NCI-H774 (cell line): ENCODE measurements around the gene MTURN.

ENCODE experiments used
- DNase-seq: peaks from one replicate; lab custom pipeline; 2025; lab: John Stamatoyannopoulos, UW

Gene MTURN

DNA sequence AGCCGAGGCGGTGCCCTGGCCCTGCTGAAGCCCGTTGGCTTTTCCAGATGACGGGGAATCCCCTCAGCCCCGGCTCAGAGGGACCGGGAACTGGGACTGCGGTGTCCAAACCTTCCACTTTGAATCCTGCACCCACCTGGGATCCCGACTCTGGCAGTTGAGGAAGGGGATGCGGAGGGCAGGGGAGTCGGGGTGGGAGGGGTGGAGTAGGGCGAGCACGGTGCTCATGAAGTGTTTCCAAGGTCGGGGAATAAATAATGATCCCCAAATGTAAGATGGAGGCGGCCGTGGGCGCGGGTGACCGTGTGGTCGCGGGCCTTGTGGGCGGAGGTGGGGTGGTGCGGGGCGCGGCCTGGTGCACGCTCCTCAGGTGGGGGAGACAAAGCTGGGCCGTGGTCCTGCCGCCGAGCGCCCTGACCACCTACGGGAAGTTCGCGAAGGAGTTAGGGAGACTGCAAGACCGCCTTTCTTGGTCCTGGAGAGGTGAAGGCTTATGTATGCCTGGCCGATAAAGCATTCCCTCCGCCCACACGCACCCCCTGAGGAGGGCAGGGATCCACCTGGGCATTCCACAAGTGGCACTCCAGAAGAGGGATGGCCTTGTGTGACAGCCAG lies 1.4 kb downstream of the MTURN start:
- DNase-seq = no peak

DNA sequence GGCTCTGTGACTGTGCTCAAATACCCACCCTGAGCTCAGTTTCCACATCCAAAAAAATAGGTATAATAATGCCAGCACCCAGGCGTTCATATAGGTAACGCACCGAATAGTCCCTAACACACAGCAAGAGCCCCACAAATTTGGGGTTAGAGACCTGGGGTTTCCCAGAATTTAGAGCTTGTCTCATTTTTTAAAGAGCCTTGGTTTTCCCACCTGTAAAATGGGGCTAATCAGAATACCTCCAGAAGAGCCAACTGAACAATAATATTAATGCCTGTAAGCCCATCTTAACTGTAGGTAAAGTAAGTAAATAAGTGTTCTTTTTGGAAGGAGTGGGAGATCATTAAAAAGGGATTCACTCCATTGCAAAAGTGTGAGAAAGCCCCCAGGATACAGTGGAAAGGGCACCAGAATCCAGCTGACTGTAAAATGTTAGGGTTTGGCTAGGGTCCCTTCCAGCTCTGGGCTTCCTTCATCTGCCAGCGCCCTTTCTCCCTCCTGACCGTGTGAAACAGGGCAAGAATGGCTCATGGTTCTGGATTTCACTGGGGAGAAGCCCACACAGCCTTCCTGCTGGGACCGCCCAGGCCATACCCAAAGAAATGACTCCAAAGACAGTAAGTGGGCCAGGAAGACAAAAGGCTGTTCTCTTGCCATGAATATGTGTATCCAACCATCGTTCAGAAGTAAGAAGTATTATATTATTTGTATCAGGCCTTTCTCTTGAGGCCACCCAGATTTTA lies 2.1 kb downstream of the MTURN start:
- no peak for DNase-seq

DNA sequence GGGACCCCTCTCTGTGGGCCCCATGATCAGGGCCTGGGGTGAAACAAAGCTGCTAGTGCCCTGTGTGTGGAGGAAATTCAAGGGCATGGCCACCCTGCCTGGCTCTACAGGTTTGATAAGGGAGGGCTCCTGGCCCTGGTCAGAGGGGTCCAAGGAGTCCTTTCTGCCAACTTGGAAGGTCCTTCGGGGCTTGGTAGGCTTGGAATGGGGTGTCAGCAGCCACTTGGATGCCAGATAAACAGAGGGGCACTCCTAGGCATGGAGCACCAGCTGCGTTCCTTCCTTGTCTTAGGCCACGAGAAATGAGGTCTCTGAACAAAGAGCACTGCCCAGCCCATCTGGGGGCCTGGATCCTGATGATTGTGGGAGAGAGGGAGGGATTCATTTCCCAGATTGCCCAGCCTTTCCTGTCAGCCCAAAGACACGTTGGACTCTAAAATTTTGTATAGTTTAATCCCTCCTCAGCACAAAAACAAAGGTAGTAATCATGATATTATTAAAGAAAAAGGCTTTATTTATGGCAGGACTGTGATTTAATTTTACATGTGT lies 5.1 kb downstream of the MTURN start:
- DNase-seq = no peak

DNA sequence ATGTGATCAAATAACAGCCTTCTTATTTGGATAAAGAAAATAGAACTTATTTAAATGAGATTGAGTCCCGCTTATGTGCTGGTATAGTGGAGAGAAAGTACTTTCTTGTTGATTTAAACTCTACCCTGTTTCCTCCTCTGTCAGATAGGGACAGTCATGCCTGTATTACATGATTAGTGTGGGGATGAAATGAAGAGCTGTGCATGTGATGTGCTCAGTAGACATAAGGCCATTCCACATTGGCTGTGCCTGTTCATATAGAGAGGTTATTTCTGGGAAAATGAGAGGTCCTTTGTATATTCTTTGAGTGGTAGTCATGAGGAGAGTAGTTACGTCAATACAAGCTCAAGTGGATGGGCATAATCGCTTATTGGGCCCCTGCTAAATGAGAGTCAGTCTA lies 5.7 kb downstream of the MTURN start:
- DNase-seq = no peak

DNA sequence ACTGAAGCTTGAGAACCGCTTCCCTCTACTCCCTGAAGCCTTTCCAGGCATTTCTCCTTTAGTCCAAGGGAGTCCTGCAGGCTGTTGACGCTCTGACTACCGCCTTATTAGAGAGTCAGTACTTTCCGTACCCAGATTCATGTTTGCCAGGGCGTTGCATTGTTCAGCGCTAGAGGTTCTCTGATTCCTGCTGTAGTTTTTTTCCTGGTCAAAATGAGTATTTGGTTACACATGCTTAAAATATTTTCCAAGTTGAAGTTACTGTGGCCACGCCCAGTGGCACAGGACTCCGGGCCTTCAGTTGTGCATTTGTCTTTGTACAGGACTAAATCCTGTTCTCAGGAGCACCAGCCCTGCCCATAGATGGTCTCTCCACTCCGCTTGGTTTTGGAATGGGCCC lies 7.9 kb downstream of the MTURN start:
- peak; percentile 22 for DNase-seq

DNA sequence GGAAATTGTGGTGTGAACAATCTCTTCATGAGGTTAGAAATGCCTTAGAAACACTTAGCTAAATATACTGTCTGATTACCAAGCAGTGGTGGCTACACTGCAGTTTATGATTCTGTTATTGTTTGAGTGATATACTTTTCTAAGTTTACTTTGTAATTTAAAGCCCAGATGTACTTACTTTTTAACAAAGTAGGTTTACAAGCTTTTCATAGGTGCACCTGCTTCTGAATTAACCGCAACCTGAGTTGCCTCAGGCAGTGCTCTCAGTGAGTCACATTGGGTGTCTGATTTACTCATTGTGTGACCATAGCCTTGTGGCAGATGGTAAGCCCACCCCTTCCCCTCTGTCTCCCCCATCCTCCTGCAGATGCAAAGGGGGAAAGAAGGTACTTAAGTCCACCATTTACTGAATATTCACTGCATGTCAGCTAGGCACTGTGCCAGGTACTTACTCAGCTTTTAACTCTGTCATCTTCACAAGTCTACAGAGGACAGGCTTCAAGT lies 9.0 kb downstream of the MTURN start:
- DNase-seq = peak; percentile 45

DNA sequence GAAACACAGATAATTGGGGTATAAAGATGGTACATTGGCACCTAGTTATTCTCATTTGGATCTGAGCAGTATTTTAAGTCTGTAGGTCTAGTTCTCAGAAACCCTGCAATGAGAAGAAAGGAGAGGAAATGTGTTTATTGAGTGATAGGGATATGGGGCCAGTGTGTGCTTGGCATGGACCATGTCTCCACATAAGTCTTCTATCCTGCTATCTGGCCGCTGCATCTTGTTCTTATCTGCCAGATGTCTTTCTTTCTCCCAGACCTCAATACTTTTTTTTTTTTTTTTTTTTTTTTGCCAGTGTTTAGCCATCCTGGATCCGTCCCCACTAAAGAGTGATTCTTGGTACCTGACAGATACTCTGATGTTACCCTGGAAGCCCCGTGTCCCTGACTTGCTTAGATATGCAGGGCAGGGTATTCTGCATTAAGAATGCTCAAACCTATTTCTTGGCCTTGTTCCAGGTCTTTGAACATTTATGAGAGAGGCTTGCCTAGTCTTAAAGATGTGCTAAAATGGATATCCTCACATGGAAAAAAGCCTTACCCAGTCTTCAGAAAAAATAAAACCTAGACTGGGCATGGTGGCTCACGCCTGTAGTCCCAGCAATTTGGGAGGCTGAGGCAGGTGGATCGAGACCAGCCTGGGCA lies 10.0 kb downstream of the MTURN start:
- DNase-seq = no peak

DNA sequence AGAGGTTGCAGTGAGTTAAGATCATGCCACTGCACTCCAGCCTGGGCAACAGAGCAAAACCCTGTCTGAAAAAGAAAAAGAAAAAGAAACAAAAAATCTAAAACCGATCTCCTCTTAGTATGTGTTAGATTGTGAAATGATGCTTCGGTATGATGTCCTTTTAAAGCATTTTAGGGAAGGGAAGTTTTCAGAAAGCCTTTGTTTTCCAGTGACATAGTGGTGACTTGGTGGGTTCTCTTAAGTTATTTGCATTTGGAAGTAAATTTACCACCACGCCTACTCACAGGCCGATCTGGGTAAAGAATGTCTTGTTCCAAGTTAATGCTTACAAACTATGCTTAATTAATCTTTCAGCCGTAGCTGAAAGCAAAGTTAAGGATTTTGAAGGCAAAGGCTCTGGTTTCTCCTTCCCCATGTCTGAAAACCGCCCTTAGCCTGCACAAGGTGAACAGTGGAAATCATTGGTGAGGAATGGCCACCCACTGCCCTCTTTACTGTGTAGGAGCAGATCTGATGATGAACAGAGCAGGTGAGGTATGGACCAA lies 10.7 kb downstream of the MTURN start:
- no peak for DNase-seq

DNA sequence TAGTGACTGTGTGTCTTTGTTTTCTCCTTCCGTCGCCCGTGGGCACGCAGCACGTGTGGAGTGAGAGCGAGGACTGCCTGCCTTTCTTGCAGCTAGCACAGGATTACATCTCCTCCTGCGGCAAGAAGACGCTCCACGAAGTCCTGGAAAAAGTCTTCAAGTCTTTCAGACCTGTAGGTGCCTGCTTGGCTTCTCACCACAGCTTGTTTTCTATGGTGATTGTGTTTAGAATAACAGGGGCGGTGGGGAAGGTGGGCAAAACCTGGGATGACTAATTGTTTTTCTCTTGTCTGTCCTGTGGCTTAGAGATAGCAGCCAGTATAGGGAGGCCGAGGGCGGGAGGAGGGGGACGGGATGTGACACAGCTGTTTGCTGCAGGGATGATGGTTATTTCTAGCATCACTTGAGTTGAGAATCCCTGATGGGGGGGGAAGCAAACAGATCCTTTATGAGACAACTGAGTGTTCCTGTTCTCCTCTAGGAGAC lies 11.4 kb downstream of the MTURN start:
- no peak for DNase-seq

DNA sequence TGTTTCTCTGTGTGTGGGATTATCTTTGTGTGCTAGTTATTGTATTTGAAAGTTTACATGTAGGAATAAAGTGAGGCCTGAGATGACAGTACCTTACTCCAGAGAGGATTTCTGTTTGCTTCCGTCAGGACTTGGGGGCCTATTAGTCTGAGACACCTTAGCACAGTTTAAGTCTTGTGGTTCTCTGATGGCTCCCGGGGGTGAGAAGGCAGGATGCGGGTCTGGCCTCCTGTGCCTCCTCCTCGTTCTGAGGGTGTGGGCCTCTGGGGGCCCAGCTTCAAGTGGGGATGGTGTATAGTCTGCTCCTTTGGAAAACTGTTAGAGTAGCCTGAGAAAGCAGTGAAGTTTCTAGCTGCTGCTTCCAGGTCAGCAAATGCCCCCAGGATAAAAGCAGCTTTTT lies 12.4 kb downstream of the MTURN start:
- no peak for DNase-seq

DNA sequence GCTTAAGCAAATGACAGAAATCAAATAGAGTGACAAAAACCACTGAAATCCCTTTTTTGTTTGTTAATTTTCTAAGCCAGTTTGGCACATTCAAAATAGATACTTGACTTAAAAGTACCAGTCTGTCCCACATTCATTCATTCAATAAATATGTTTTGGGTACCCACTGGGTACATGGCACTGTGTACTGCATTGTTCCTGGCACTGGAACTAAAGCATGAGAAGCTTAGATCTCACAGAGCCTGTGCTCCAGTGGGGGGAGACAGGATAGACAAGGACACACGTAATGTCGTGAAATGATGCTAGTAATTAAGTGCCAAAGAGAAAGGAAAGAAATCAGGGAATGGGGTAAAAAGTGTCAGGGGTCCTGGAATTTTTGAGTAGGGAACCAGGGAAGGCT lies 13.0 kb downstream of the MTURN start:
- DNase-seq = no peak

DNA sequence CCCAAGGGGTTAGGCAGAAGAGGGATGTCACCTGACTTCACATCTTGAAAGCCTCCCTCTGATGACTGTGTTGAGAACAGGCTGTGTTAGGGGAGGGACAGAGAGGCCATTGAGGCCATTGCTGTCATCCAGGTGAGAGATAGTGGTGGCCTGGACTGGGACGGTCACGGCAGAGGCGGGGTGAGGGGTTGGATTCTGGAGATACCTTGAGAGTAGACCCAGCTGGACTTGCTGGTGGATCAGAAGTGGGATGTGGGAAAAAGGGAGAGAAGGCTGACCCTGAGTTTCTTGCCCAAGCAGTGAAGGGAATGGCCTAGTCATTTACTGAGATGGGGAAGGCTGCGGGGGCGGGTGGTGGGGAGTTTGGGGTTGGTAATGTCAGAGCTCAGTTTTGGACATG lies 13.6 kb downstream of the MTURN start:
- no peak for DNase-seq

DNA sequence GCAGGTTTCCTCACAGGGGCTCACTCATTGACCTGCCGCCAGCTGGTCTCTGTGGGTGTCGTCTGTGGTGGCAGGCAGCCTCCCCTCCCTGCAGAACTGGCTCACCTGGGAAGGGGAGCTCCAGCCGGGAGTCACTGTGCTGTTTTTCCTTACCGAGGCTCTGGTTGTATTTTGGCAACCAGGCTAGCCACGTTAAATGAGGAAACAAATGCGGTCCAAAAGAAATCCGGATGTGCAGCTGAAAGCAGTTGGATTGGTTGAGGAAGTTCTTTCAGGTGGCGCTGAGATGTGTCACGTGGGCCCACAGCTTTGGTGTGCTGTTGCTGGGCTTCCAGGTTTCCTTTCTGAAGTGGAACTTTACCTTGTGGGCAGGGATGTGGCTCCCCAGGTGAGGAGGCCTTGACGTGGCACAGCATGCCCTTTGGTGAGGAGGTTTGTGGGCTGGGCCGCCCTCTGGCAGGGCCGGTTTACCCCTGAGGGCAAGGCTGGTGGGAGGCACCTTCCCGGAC lies 14.2 kb downstream of the MTURN start:
- no peak for DNase-seq

DNA sequence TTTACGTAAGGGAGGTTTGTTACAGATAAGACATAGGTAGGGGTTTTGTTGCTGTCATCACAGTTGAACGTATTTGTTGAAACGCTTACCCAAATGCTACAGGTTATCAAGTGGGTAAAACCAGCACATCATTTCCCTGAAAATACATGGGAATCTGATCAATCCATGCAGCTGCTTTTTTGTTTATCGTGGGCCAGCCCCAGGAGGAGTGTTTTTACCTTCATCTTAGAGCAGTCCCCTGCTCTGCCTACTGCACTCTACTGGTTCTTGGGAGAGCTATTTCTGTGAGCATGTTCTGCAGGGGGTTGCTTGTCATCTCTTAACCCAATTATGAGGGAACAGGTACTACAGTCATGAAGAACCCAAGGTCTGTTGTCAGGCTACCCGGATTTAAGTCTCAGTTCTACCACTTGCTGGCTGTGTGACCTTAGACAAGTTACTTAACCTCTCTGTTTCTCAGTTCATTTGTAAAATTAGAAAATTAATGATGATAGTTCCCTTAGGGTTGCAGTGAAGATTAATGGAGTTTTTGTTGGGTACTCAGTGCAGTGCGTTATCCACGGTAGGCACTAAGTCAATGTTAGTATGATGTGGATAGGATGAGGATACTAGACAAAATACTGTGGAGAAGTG lies 15.0 kb downstream of the MTURN start:
- no peak for DNase-seq

DNA sequence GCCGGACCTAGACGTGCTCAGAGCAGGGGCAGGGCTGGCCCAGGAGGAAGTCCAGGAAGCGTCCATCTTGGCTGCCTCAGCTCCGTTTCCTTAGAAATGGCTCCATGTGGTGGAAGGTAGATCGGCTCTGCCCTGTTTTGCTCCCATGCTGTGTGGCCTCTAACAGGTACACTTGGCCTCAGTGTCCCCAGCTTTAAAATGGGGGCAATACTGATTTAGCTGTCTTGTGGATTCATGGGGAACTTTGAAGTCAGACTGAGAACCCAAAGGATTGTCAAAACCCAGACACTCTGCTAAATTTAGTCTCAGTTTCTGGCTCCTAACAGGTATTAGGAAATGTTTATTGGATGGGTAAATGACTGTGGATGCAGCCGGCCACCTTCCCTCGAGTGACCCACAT lies 15.9 kb downstream of the MTURN start:
- no peak for DNase-seq

DNA sequence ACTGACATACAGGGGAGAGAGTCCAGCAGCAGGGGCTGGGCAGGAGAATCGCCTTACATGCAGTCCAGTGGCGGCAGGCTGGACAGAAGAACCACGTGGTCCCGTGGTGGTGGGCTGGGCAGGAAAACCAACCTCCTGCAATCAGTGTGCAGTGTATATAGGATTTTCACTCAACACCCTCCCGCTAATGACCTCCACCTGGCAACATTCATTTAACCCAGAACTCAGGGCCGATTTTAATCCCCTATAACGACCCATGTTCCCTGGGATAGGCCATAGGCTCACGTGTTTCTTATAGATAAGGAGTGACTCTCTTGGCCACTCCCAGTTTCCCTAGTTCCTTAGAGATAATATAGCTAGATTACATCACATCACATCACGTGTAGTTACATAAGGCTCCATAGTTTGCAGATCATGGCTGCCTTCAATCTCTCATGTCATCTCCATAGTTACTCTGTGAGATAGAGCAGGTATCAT lies 19.4 kb downstream of the MTURN start:
- no peak for DNase-seq

DNA sequence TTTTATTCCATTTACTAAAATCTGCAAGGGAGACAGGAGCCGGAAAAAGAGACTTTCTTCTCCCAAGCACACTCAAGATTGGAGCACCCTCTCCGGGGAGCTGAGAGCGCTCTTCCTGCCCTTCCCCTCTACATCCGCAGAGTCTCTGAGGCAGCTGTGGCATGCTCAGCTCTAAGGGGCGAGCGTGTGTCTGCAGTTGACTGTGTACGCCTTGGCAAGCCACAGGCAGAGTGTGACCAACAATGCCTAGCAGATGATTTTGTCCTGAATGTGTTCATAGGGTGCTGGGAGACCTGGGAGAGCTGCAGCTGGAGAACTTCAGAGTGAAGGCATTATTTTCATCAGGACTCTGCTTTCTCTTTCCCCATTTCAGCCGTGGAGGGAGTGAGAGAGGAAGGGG lies 20.7 kb downstream of the MTURN start:
- DNase-seq = no peak

DNA sequence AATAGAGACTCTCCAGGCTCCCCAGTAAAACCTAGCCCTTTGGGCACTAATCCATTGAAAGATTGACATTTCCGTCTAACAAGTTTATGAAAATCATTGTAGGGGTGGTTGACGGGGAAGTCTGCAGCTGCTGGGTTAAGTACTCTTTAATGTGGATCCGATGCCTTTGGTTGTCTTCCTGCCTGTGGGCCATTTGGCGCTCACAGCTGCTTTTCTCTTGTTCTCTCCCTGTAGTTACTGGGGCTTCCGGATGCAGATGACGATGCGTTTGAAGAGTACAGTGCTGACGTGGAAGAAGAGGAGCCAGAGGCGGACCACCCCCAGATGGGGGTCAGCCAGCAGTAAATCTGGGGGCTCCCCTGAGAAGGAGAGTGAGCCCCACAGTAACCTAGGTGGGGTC lies 22.4 kb downstream of the MTURN start:
- no peak for DNase-seq

DNA sequence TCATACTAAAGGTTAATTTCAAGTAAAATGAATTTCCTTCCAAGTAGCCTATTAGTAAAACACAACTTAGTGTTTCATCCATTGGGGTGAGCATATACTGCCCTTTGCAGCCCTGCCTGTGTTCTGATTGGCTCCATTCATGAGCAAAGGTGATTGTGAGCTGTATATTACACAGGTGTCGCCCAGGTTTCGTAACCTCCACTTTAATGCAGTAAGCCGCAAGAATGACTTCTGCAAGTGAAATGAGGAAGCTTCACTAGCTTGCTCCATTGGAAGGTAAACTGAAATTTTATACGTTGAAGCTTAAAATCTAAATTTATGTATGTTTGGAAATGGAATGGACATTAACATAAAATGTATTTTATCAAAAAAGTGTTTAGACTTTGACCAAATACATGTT lies 24.4 kb downstream of the MTURN start:
- DNase-seq = no peak

DNA sequence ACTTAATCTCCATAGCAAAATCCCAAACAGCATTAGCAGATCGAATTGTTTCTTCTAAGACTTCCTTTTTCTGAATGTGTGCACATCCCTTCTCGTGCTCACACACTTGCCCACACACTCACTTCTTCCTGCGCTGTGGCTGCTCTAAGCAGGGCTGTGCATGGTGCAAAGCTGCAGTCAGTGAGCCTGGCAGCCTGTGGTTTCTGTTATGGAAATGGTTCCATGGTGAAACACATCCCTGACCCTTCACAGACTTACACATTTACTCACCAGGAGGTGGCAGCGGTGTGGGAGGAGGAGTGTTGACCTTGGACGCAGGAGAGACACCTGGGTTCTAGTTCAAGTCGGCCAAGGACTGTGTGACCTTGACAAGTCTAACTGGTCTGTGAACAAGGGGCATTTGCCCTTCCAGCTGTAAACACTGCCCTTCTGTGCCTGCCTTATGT lies 24.9 kb downstream of the MTURN start:
- no peak for DNase-seq

DNA sequence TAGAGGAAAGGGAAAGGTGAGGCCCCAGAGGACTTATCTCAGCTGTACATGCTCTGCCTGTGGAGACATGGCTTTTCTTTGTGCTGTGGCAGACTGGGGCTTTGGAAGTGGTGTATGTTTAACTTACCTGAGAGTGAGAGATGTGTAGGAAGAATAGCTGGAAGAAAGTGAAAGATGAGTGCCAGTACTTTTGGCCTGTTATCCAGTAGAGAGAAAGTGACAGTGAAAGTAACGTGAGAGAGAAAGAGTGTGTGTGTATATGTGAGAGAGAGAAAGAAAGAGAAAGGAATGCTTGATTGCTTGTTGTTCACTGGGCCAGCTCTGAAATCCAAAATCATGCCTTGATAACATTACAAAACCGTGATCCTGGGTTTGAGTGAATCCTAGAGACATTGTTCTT lies 25.5 kb downstream of the MTURN start:
- DNase-seq = no peak

DNA sequence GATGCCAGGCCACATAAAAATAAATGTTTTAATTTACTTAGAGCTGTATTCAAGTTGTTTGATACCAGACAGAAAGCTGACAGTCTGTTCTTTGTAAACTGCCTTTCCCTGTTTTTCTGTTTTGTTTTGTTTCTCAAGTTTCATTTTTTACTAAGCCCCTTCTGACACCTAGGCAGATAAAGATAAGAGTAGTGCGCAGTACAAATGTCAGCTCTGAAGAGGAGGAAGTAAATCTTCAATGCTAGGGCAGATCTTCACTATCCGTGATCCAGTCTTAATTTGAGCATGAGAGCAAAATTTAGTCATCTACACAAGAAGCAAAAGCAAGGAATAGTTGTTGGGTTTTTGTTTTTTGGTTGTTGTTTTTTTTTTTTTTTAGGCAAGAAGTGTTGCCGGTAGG lies 27.3 kb downstream of the MTURN start:
- DNase-seq = no peak
